ENCODE data around the gene CDK6.

Gene CDK6

GRCh38 chr7:92794831-92795230, 41.5 kb downstream of the CDK6 start:
- TF ChIP-seq, protein P1, sequence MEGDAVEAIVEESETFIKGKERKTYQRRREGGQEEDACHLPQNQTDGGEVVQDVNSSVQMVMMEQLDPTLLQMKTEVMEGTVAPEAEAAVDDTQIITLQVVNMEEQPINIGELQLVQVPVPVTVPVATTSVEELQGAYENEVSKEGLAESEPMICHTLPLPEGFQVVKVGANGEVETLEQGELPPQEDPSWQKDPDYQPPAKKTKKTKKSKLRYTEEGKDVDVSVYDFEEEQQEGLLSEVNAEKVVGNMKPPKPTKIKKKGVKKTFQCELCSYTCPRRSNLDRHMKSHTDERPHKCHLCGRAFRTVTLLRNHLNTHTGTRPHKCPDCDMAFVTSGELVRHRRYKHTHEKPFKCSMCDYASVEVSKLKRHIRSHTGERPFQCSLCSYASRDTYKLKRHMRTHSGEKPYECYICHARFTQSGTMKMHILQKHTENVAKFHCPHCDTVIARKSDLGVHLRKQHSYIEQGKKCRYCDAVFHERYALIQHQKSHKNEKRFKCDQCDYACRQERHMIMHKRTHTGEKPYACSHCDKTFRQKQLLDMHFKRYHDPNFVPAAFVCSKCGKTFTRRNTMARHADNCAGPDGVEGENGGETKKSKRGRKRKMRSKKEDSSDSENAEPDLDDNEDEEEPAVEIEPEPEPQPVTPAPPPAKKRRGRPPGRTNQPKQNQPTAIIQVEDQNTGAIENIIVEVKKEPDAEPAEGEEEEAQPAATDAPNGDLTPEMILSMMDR (IDR thresholded peaks at IDR 0.05; ENCODE audit: low read depth, low read length, missing control alignments), result no peak
- in situ Hi-C loops (cut with HindIII; ENCODE audit: low sequenced_read_pairs), result no loop called here
- H3K4me3 ChIP-seq (ENCODE audit: low read depth, low read length), result no peak overlapping the region
- DNase-seq (ENCODE audit: low read depth), result no peak

DNA sequence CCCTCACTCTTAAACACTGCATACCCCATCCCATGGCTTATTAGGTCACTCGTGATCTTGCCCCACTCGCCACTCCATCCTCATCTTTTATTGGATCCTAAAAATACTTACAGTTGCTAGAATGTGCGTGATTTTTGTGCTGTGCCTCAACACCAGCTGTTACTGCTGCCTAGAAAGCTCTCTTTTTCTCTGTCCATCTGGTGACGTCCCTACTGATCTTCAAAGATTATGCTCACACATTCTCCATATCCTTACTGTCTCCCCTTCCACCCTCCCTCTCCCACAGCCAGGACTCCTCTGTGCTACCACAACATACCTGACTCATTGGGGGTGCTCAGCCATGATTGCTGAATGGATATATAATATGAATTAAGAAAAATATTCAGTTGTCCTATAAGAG, 42.0 kb downstream of the CDK6 start:
- H3K4me3 ChIP-seq (ENCODE audit: low read depth, low read length), result no peak overlapping the region
- TF ChIP-seq, protein P1 (IDR thresholded peaks at IDR 0.05; ENCODE audit: low read depth, low read length, missing control alignments), result no peak
- DNase-seq (ENCODE audit: low read depth), result no peak
- in situ Hi-C loops (cut with HindIII; ENCODE audit: low sequenced_read_pairs), result no loop called here

GRCh38 chr7:92793656-92794205, 42.6 kb downstream of the CDK6 start:
- no peak overlapping the region for H3K4me3 ChIP-seq (ENCODE audit: low read depth, low read length)
- in situ Hi-C loops (cut with HindIII; ENCODE audit: low sequenced_read_pairs), result no loop called here
- no peak for DNase-seq (ENCODE audit: low read depth)
- TF ChIP-seq, protein P1 (IDR thresholded peaks at IDR 0.05; ENCODE audit: low read depth, low read length, missing control alignments), result no peak

- in situ Hi-C loops (cut with HindIII; ENCODE audit: low sequenced_read_pairs), result no loop called here
- no peak for DNase-seq (ENCODE audit: low read depth)
- TF ChIP-seq, protein P1 (IDR thresholded peaks at IDR 0.05; ENCODE audit: low read depth, low read length, missing control alignments), result no peak
- no peak overlapping the region for H3K4me3 ChIP-seq (ENCODE audit: low read depth, low read length)
These were observed 45.4 kb downstream of the CDK6 start for GRCh38 chr7:92790992-92791391.

DNA sequence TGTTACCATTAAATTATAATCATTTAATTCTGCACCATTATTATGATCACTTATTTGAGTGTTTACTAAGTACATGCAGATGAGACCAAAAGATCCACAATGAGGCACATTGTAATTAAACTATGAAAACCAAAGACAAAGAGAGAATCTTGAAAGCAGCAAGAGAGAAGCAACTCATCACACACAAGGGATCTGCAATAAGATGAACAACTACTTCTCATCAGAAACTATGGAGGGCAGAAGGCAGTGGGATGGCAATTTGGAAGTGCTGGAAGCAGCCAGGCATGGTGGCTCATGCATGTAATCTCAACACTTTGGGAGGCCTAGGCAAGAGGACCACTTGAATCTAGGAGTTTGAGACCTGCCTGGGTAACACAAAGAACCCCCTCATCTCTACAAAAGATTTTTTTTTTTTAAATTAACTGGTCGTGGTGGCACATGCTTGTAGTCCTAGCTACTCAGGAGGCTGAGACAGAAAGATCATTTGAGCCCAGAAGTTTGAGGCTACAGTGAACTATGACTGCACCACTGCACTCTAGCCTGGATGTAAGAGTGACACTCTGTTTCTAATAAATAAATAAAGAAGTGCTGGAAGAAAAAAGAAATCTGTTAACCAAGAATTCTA, 47.7 kb downstream of the CDK6 start:
- TF ChIP-seq, protein P1 (IDR thresholded peaks at IDR 0.05; ENCODE audit: low read depth, low read length, missing control alignments), result no peak
- in situ Hi-C loops (cut with HindIII; ENCODE audit: low sequenced_read_pairs), result no loop called here
- H3K4me3 ChIP-seq (ENCODE audit: low read depth, low read length), result no peak overlapping the region
- no peak for DNase-seq (ENCODE audit: low read depth)

- peak; percentile 48 for DNase-seq (ENCODE audit: low read depth)
- TF ChIP-seq, protein P1 (IDR thresholded peaks at IDR 0.05; ENCODE audit: low read depth, low read length, missing control alignments), result no peak
- in situ Hi-C loops (cut with HindIII; ENCODE audit: low sequenced_read_pairs), result no loop called here
- H3K4me3 ChIP-seq (ENCODE audit: low read depth, low read length), result no peak overlapping the region
These were observed 50.5 kb downstream of the CDK6 start for GRCh38 chr7:92785923-92786322.
